8988T (cell line): Measurements from ENCODE around the gene PIGC.

Source experiments
- DNase-seq: peaks from one replicate; pipeline ENCODE4 v3.0.0; 2011

PIGC gene

DNA sequence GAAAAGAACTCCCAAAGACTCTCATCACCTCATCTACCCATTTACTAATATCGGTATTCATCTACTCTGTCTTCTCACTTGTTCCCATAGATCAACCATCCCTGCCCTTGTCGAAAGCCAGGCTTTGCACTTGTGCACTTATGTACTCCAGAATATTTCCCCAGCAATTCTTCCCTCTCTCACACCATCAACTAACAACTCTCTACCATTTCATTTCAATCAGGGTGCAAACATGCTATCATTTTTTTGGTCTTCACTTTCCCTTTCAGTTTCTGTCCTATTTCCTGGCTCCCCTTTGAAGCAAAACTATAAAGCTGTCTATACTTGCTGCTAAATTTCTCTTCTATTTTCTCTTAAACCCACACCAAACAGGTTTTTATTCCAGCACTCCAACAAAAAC lies 16.7 kb downstream of the PIGC start:
- no peak for DNase-seq

DNA sequence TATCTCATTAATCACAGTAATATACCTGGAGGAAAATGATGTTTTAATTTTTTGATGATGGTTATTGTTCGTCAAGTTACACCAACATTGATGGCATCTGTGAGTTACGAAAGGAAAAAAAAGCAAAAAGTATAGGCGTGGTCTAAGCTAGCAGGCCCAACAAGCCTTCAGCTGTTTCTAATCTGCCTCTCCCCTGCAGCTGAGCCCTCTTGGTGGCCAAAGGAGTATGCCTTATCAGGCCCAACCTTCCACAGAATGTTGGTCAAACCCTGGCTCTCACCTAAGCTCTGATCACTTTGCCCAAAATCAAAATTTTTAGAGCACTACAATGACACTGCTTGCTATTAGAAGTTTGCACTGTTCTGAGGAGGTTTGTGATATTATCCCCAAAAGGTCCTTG lies 18.5 kb downstream of the PIGC start:
- no peak for DNase-seq

DNA sequence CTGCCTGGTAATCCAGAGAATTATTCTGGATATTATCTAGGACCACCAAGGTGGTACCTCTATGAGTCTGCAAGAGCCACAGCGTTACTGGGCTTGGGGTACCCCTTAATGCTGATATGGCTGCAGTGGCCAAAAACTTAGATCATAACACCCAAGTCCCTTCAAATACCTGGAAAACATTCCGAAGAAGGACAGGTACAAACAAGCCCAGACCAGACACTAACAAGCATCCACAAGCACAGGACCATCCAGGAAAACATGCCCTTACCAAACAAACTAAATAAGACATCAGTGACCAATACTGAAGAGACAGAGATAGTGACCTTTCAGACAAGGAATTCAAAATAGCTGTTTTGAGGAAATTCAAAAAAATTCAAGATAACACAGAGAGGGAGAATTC lies 20.5 kb downstream of the PIGC start:
- DNase-seq = no peak

DNA sequence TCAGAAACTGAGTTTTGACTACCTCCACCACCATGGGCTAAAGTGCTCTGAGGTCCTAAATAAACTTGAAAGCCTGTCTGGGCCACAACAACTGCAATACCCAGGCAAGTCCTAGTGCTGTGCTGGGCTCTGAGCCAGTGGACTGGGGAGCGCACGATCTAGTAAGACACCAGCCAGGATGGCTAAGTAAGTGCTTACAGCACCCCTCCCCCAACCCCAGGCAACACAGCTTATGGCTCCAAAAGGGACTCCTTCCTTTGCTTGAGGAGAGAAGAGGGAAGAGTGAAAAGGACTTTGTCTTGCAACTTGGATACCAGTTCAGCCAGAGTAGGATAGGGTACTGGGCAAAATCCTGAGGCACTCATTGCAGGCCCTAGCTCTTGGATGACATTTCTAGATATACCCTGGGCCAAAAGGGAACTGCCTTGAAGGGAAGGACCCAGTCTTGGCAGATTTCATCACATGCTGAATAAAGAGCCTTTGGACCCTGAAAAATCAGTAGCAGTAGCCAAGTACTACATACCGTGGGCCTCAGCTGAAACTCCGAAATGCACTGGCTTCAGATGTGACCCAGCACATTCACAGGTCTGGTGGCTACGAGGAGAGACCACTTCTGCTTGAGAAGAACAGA lies 21.8 kb downstream of the PIGC start:
- DNase-seq = no peak

GRCh38 chr1:172420385-172420784 lies 23.5 kb downstream of the PIGC start, which contains the start of gene C1orf105:
TSS of gene C1orf105 (plus strand) at chr1:172420685. CDS start at chr1:172420886, 201 bp downstream.
- DNase-seq = no peak

DNA sequence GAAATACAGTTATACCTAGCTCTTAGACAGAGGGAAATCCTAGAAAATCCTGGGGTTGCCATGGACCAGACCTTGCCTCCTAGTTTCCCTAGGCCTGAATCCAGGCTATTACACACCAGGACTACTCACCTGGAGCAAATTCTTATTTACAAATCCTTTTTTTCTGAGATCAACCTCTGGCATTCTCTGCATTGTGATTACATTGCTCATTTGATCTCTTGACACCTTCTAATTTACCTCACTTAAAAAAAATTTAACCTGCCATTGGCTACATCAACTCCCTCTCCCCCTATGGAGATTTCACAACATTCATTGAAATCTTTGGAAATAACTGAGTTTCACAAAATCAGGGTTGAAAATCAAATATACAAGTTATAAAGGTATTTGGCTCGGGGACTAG lies 26.3 kb downstream of the PIGC start:
- DNase-seq = no peak

DNA sequence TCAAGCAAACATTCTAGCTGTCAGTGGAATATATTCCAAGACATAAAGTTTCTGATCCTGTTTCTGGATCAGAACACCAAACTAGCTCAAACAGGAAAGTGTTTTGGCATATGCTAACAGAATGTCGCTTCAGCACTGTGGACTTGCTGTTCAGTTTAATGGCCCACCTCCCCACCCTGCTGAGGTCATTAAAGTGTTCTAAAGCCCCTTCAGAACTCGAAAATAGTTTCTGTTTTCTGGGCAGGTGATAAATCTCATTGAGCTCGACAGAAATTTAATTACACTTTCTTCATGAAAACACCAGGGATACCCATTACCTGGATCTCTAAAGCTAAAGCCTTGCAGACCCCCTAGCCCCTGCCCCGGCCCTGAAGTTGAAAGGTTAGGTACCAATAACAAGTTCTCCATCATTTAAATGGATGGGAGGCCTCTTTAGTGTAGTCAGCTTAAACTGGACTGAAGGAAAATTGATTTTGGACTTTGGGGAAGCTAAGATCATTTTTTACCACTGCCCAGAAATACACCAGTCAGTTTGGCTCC lies 27.3 kb downstream of the PIGC start:
- DNase-seq = no peak

- DNase-seq = no peak
Observed at GRCh38 chr1:172414331-172414730, 29.5 kb downstream of the PIGC start.

GRCh38 chr1:172411791-172412338 lies 32.0 kb downstream of the PIGC start:
- no peak for DNase-seq

DNA sequence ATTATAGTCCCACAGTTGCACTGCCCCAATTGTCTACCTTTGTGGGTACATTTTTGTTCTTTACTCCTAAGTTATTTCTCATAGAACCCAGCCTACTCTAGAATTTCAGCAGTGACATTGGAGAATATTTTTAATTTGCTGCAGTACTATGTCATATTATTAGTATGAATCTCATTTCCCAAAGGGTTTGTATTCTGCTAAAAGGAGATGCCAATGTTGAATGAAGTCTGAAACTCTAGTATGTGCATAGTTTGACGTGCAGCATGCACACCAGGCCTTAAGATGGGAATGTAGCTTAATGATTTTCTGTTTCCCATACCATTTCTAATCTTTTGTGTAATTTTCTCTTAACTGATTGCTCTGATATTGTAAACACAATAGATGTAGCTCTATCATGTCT lies 33.8 kb downstream of the PIGC start:
- DNase-seq = no peak

GRCh38 chr1:172408958-172409357 lies 34.9 kb downstream of the PIGC start:
- no peak for DNase-seq

- no peak for DNase-seq
Observed at GRCh38 chr1:172406968-172407367, 36.9 kb downstream of the PIGC start.

DNA sequence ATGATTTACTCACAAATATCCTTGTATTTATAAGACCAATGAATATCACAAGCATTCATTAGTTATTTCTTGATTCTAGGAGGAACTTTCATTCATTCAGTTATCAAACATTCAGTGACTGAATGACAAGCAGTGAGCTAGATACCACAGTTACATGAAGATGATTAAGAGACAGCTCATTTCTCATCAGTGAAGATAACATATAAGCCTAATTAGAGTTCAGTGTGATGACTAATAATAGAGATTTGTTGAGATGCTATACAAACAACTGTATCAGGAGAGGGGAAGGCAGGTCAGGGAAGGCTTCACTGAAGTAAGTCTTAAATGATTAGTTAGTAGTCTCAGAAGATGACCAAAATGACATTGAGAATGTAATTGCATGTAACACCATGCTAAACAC lies 38.0 kb downstream of the PIGC start:
- DNase-seq = no peak

DNA sequence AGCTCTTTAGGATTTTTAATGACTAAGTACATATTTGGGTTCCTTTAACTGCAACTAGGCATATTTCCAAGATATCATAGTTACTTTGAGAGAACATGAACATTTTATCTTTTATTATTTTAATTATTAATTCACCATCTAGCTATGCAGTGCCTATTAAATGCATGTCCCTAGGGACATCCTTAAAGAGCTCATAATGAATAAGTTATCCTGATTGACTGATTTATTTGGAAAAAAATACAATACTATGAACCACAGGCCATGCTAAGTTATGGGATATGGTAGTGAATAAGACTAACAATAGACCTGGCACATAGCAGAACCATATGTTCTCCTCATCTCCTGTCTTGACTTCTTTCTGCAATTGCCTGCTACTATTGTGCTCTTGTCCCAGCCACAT lies 39.7 kb downstream of the PIGC start:
- DNase-seq = no peak

- no peak for DNase-seq
Observed at GRCh38 chr1:172402878-172403569, 40.8 kb downstream of the PIGC start.

DNA sequence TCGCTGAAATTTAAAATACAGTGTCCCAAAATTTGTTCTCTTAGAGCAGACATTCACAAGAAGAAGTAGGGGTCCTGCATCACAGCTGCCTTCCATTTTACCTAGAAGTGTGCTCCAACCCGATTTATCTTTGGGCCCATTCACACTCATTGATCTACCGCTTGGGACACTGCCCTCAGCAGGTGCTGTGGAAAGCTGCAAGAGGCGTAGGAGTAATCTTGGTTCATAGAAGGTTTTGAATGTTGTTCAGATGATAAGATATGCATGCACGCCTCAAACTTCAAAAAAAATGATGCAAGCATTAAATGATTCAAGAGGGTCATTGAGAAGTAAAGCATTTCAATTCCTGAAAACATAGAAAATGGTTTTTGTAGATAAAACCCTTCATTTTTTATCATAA lies 42.0 kb downstream of the PIGC start:
- no peak for DNase-seq

GRCh38 chr1:172401477-172401876 lies 42.4 kb downstream of the PIGC start:
- no peak for DNase-seq

DNA sequence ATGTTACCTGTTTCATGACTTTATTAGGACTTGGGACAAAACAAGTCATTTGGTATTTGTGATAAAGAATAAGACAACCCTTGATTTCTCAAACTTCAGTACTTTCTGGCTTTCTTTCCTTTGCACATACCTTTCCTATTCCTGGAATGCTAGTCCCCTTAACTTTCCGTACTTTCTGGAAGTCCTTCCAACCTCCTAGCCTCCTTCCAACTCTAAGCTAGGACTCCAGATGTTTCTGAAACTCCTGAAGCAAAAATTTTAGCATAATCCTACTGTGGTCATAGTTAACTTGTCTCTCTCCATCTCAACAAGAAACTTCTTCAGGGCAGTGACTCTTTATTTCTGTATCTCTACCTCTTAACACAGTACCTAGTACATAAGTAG lies 43.2 kb downstream of the PIGC start:
- DNase-seq = no peak

DNA sequence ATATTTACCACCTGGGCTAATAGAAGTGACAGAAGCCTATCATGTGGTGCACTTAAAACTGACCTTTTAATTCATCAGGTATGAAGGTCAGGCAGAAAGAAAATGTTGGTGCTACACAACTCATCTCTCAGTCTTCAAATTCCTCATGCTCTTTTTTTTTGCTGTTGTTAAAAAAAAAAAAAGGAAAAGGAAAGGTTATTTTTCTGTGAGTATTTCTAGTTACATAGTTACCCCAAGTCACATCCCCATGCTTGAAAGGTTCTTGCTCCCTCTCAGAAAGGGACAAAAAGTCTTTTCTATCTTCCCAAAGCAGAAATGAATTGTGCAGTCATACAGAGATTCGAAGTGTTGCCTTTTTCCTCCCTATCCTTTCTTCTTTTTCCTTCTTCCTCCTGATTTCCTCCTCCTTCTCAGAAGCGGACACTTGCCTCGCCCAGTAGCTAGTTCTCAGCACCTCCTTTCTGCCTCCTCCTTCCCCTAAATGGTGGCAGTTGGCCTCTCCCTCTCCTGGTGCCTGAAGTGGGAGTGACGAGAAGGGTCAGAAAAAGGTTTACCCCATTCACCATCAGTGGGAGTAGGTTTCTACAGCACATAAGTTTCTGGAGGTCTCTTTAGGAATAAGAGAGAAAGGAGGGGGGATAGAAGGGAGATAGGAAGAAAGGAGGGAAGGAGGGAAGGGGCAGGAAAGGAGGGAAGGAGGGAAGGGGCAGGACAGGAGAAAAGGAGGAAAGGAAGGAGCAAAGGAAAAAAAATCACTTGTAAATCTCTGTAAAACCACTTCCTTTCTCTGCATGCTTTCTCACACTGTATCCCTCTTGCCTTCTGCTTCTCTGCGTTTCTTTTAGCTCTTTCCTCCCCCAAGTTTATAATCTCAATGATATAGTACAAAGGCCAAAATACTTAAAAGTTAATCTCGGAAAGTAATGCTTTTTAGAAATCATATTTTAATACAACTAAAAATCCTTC lies 43.8 kb downstream of the PIGC start:
- DNase-seq = no peak

DNA sequence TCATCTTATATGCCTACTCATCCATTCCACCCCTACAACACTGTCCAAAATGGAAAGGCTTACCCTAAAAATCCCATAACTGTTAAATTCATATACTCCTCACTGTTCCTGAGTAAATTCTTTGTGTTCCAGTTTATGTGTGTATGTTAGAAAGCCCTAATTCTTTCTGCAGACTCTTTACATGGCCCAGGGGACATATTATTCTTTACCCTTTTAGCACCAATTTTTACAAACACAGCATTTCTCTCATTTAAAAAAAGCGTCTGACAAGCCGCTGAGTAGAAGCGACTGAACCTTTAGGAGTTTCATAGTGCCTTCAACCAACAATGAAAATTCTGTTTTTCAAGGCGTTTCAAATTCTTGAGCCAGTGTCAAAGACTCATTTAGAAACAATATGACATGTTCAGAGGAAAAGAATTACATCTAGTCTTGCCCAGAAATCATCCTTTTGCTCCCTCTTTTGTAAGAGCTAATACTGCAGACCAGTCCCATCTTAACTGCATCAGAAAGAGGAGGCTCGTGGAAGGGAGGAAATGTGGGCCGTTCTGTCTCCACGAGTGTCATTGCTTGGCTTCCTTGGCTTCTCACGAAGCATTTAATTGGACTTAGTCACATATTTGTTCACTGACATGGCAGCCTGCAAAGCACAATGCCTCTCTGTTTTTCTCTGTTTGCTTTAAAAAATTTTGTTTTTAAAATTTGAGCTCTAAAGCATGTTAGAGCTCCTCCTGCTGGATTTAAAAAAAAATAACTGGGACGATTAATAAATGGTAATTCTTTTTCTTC lies 44.7 kb downstream of the PIGC start:
- DNase-seq = no peak

DNA sequence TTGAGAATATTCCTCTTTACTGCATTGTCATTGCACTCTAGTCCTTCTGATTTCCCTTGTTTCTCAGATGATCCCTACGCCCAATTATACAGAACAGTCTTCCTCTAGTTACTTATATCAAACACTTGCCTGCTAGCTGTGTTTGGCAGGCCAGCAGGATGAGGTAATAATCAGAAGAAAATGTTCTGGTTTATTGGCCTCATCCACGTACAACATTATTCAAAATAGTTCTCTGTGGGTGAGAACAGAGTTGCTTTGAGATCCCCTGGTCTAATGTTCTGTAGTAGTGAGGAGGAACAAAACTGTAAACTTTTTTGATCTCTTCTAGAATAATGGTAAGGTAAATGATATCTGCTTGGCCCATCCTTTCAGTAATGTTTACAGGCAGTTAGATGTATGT lies 45.7 kb downstream of the PIGC start:
- no peak for DNase-seq

DNA sequence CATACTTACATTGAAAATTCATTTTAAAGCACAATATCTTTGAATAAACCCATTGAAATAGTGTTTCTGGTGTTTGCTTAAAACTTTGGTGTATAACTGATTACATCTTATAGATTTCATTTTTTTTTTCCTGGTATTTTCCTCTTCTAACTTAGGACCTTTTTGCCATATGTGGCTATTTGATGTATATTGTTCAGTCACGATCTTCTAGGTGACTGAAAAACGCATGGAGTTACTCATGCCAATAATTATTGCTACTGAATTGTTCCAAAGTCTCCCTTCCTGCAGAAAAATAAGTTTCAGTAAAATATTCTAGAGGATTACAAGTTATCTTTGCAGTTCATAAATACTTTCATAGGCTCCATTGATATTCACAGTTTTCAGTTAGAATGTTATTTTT lies 46.2 kb downstream of the PIGC start:
- DNase-seq = no peak
